Measurements from ENCODE around the gene SYNJ2.
A peak's percentile ranks its signal among the peaks of the same experiment; 100 is the strongest.

SYNJ2 gene

GRCh38 chr6:158009114-158009891, 27.6 kb downstream of the SYNJ2 start:
- Mint-ChIP-seq H3K36me3 (ENCODE audit: insufficient read depth) (no peaks in the 10 kb centered on the region), H3K4me1 (peaks cover 46% of the 10 kb centered on the region)
- DNase-seq (ENCODE audit: low spot score in 2 of 2): no peak

GRCh38 chr6:158009935-158010585, 28.4 kb downstream of the SYNJ2 start:
- ATAC-seq (replicated peaks; ENCODE audit: extremely low read depth, poor library complexity, severe bottlenecking): no peak
- no peaks in the 10 kb centered on the region for H3K27me3 Mint-ChIP-seq
- peak overlapping the region; percentile 67 for H3K27ac Mint-ChIP-seq (ENCODE audit: low read depth)
- H3K9me3 Mint-ChIP-seq: no peaks in the 10 kb centered on the region
- peaks cover 52% of the 10 kb centered on the region for H3K4me1 Mint-ChIP-seq
- H3K36me3 Mint-ChIP-seq (ENCODE audit: insufficient read depth): no peaks in the 10 kb centered on the region
- no peak for DNase-seq (ENCODE audit: low spot score in 2 of 2)
- no peak overlapping the region for H3K4me3 Mint-ChIP-seq

More at GRCh38 chr6:158009114-158009891, 27.6 kb downstream of the SYNJ2 start:
- ATAC-seq (replicated peaks; ENCODE audit: extremely low read depth, poor library complexity, severe bottlenecking): no peak
- peak overlapping the region; percentile 55 for H3K4me3 Mint-ChIP-seq
- H3K27ac Mint-ChIP-seq (ENCODE audit: low read depth): no peak overlapping the region
- H3K27me3 Mint-ChIP-seq: no peaks in the 10 kb centered on the region
- H3K9me3 Mint-ChIP-seq: no peaks in the 10 kb centered on the region

GRCh38 chr6:158010591-158011477, 29.2 kb downstream of the SYNJ2 start:
- Mint-ChIP-seq H3K4me3 (no peak overlapping the region), H3K9me3 (no peaks in the 10 kb centered on the region)

DNA sequence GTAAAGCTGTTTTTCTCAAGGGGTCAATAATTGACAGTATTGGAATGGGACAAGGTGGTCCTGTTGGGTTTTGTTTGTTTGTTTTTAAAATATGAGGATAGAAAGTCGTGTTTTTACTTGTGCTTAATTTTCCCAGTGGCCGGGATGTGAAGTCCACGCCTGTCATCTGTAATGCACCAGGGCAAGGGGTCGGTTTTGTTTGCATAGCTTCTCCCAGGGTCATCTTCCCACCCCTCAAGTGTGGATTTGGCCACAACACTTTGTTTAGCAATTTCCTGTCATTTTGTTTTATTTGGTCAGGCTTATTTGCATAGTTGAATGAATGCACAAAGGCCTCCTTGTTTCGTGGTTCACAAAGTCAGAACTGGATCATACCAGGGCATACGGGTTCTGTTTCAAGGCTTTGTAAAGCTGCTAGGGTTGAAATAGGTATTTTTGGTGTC, 29.8 kb downstream of the SYNJ2 start:
- Mint-ChIP-seq H3K27me3 (no peaks in the 10 kb centered on the region), H3K9me3 (no peaks in the 10 kb centered on the region), H3K36me3 (ENCODE audit: insufficient read depth) (no peaks in the 10 kb centered on the region), H3K4me1 (peaks cover 45% of the 10 kb centered on the region), H3K27ac (ENCODE audit: low read depth) (no peak overlapping the region), H3K4me3 (no peak overlapping the region)
- no peak for ATAC-seq (replicated peaks; ENCODE audit: extremely low read depth, poor library complexity, severe bottlenecking)
- DNase-seq (ENCODE audit: low spot score in 2 of 2): no peak

More at GRCh38 chr6:158010591-158011477, 29.2 kb downstream of the SYNJ2 start:
- Mint-ChIP-seq H3K4me1 (peaks cover 51% of the 10 kb centered on the region), H3K27me3 (no peaks in the 10 kb centered on the region), H3K36me3 (ENCODE audit: insufficient read depth) (no peaks in the 10 kb centered on the region), H3K27ac (ENCODE audit: low read depth) (peak overlapping the region; percentile 67)
- DNase-seq (ENCODE audit: low spot score in 2 of 2) (no peak), ATAC-seq (replicated peaks; ENCODE audit: extremely low read depth, poor library complexity, severe bottlenecking) (no peak)

- no peaks in the 10 kb centered on the region for H3K36me3 Mint-ChIP-seq (ENCODE audit: insufficient read depth)
- peaks cover 45% of the 10 kb centered on the region for H3K4me1 Mint-ChIP-seq
- ATAC-seq (replicated peaks; ENCODE audit: extremely low read depth, poor library complexity, severe bottlenecking) (no peak), DNase-seq (ENCODE audit: low spot score in 2 of 2) (no peak)
- no peaks in the 10 kb centered on the region for H3K9me3 Mint-ChIP-seq
- H3K27me3 Mint-ChIP-seq: no peaks in the 10 kb centered on the region
- no peak overlapping the region for H3K27ac Mint-ChIP-seq (ENCODE audit: low read depth)
- no peak overlapping the region for H3K4me3 Mint-ChIP-seq
Observed at GRCh38 chr6:158011980-158012566, 30.4 kb downstream of the SYNJ2 start.

GRCh38 chr6:158013904-158014504, 32.3 kb downstream of the SYNJ2 start:
- Mint-ChIP-seq H3K4me1 (peaks cover 34% of the 10 kb centered on the region), H3K4me3 (no peak overlapping the region), H3K36me3 (ENCODE audit: insufficient read depth) (peaks cover 4% of the 10 kb centered on the region), H3K27ac (ENCODE audit: low read depth) (no peak overlapping the region), H3K9me3 (no peaks in the 10 kb centered on the region), H3K27me3 (no peaks in the 10 kb centered on the region)
- no peak for ATAC-seq (replicated peaks; ENCODE audit: extremely low read depth, poor library complexity, severe bottlenecking)
- DNase-seq (ENCODE audit: low spot score in 2 of 2): no peak

GRCh38 chr6:158014505-158015187, 33.0 kb downstream of the SYNJ2 start:
- no peak for ATAC-seq (replicated peaks; ENCODE audit: extremely low read depth, poor library complexity, severe bottlenecking)
- H3K27me3 Mint-ChIP-seq: no peaks in the 10 kb centered on the region
- H3K36me3 Mint-ChIP-seq (ENCODE audit: insufficient read depth): peaks cover 7% of the 10 kb centered on the region
- no peak for DNase-seq (ENCODE audit: low spot score in 2 of 2)
- no peak overlapping the region for H3K27ac Mint-ChIP-seq (ENCODE audit: low read depth)
- no peak overlapping the region for H3K4me3 Mint-ChIP-seq
- H3K9me3 Mint-ChIP-seq: no peaks in the 10 kb centered on the region
- peaks cover 27% of the 10 kb centered on the region for H3K4me1 Mint-ChIP-seq

GRCh38 chr6:158015188-158015506, 33.5 kb downstream of the SYNJ2 start:
- DNase-seq (ENCODE audit: low spot score in 2 of 2): no peak

GRCh38 chr6:158016571-158017383, 35.1 kb downstream of the SYNJ2 start:
- peaks cover 7% of the 10 kb centered on the region for H3K36me3 Mint-ChIP-seq (ENCODE audit: insufficient read depth)
- DNase-seq (ENCODE audit: low spot score in 2 of 2) (no peak), ATAC-seq (replicated peaks; ENCODE audit: extremely low read depth, poor library complexity, severe bottlenecking) (no peak)
- H3K27ac Mint-ChIP-seq (ENCODE audit: low read depth): no peak overlapping the region
- H3K4me3 Mint-ChIP-seq: no peak overlapping the region
- H3K4me1 Mint-ChIP-seq: peaks cover 13% of the 10 kb centered on the region
- H3K27me3 Mint-ChIP-seq: no peaks in the 10 kb centered on the region
- H3K9me3 Mint-ChIP-seq: no peaks in the 10 kb centered on the region

More at GRCh38 chr6:158015188-158015506, 33.5 kb downstream of the SYNJ2 start:
- ATAC-seq (replicated peaks; ENCODE audit: extremely low read depth, poor library complexity, severe bottlenecking): no peak
- Mint-ChIP-seq H3K4me3 (no peak overlapping the region), H3K27me3 (no peaks in the 10 kb centered on the region), H3K4me1 (peaks cover 25% of the 10 kb centered on the region), H3K9me3 (no peaks in the 10 kb centered on the region), H3K36me3 (ENCODE audit: insufficient read depth) (peaks cover 7% of the 10 kb centered on the region), H3K27ac (ENCODE audit: low read depth) (no peak overlapping the region)

- no peak for DNase-seq (ENCODE audit: low spot score in 2 of 2)
- Mint-ChIP-seq H3K27me3 (no peaks in the 10 kb centered on the region), H3K4me1 (peaks cover 6% of the 10 kb centered on the region), H3K4me3 (no peak overlapping the region), H3K36me3 (ENCODE audit: insufficient read depth) (peaks cover 7% of the 10 kb centered on the region), H3K9me3 (no peaks in the 10 kb centered on the region), H3K27ac (ENCODE audit: low read depth) (no peak overlapping the region)
- ATAC-seq (replicated peaks; ENCODE audit: extremely low read depth, poor library complexity, severe bottlenecking): no peak
Observed at GRCh38 chr6:158017621-158018040, 36.0 kb downstream of the SYNJ2 start.

Data from central memory CD8-positive, alpha-beta T cell (primary cell).